ENCODE results near the gene MAP1B.

DNA sequence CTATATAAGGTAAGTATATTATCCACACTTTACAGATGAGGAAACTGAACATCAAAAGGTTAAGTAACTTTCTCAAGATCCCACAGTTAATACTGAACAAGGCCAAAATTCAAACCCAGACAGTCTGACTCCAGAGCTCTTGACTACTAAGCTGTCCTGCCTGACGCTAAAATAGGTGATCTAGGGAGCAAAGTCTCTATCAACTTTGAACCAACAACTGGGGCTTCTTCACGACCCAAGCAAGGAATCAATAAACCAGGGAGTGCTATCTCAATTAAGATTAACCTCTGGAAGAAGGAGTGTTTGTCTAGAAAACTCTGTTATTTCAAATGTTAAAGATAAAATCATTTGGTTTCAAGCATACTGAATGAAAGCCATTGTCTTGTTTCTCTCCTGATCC is 148.4 kb downstream of the MAP1B start:
- no peak for TF ChIP-seq RAD21 (conservative IDR thresholded peaks at IDR 0.05)
- no peak for TF ChIP-seq MXI1 (conservative IDR thresholded peaks at IDR 0.05; ENCODE audit: poor library complexity, severe bottlenecking)
- TF ChIP-seq EZH2 (IDR thresholded peaks at IDR 0.05; ENCODE audit: borderline replicate concordance, insufficient read depth, low read length, poor library complexity, severe bottlenecking) = no peak
- TF ChIP-seq, protein P1, sequence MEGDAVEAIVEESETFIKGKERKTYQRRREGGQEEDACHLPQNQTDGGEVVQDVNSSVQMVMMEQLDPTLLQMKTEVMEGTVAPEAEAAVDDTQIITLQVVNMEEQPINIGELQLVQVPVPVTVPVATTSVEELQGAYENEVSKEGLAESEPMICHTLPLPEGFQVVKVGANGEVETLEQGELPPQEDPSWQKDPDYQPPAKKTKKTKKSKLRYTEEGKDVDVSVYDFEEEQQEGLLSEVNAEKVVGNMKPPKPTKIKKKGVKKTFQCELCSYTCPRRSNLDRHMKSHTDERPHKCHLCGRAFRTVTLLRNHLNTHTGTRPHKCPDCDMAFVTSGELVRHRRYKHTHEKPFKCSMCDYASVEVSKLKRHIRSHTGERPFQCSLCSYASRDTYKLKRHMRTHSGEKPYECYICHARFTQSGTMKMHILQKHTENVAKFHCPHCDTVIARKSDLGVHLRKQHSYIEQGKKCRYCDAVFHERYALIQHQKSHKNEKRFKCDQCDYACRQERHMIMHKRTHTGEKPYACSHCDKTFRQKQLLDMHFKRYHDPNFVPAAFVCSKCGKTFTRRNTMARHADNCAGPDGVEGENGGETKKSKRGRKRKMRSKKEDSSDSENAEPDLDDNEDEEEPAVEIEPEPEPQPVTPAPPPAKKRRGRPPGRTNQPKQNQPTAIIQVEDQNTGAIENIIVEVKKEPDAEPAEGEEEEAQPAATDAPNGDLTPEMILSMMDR (IDR thresholded peaks at IDR 0.05; ENCODE audit: poor library complexity, severe bottlenecking) = no peak
- no peak for TF ChIP-seq POLR2AphosphoS5 (IDR thresholded peaks at IDR 0.05)
